Epithelial cell of proximal tubule (primary cell): ENCODE data around the gene ERBB2. TPM values are rescaled to one million over a fixed set of nuclear protein-coding genes. Genes with fewer than 3 reads are reported as not detected.
A peak's percentile ranks its signal among the peaks of the same experiment; 100 is the strongest.
"Not testable (repeated sequence)": the region's sequence is repeated elsewhere in the genome, so short reads cannot be mapped to it uniquely, and the experiment has no call there.

Experiments used
- DNase-seq: peaks from one replicate; pipeline ENCODE4 v3.0.0-alpha.2; 2011; ENCODE audit warnings: low read depth
- H3K4me3 ChIP-seq: 2 replicates; pipeline ENCODE4 v1.5.1; 2011; ENCODE audit warnings: low read depth, mild to moderate bottlenecking, low read length
- total RNA-seq: library from RNA; depleted of rRNA; stranded (reverse); fragments of >200 nt; gene quantifications from 2 replicates; pipeline ENCODE4 v1.2.3, GENCODE V29; 2015
- TF ChIP-seq, protein P1 (sequence below): conservative IDR thresholded peaks from 2 replicates; pipeline ENCODE4 v1.5.1; 2012; ENCODE audit warnings: low read depth, mild to moderate bottlenecking, low read length

The ERBB2 gene
- total RNA-seq, 1 donor from 2014 or later = 53.3 TPM

DNA sequence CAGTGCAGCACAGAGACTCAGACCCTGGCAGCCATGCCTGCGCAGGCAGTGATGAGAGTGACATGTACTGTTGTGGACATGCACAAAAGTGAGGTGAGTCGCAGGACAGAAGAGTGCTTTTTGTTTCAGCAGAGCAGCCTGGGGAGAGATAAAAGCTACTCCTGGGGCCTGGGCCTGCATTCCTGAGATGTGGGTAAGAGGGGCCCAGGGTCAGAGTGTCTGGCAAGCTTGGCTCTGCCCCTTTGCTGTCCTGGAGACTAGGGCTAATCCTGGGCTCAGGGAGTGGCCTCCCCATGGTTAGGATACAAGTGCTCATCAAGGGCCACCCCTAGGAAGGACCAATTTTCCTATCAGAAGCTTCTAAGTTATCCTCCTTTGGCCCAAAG is 4.8 kb upstream of the ERBB2 start:
- no peak for DNase-seq
- no peak overlapping the region for H3K4me3 ChIP-seq
- TF ChIP-seq, protein P1, sequence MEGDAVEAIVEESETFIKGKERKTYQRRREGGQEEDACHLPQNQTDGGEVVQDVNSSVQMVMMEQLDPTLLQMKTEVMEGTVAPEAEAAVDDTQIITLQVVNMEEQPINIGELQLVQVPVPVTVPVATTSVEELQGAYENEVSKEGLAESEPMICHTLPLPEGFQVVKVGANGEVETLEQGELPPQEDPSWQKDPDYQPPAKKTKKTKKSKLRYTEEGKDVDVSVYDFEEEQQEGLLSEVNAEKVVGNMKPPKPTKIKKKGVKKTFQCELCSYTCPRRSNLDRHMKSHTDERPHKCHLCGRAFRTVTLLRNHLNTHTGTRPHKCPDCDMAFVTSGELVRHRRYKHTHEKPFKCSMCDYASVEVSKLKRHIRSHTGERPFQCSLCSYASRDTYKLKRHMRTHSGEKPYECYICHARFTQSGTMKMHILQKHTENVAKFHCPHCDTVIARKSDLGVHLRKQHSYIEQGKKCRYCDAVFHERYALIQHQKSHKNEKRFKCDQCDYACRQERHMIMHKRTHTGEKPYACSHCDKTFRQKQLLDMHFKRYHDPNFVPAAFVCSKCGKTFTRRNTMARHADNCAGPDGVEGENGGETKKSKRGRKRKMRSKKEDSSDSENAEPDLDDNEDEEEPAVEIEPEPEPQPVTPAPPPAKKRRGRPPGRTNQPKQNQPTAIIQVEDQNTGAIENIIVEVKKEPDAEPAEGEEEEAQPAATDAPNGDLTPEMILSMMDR = no peak

- no peak overlapping the region for H3K4me3 ChIP-seq
- DNase-seq = no peak
- TF ChIP-seq, protein P1 = no peak
Measured at GRCh38 chr17:39696731-39697130, 3.1 kb upstream of the ERBB2 start.

DNA sequence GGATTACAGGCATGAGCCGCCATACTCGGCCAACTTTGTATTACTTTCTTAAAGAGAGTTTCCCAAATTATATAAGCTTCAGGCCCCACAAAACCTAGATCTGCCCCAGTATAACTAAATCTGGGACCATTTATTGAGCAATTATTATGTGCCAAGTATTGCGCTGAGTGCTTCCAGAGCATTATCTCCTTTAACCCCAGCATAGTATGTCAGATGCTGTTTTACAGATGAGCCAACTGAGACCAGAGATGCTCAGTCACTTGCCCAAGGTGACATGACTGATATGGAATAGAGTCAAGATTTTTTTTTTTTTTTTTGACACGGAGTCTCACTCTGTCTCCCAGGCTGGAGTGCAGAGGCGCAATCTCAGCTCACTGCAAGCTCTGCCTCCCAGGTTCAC is 1.9 kb upstream of the ERBB2 start:
- TF ChIP-seq, protein P1 = no peak
- no peak for DNase-seq

DNA sequence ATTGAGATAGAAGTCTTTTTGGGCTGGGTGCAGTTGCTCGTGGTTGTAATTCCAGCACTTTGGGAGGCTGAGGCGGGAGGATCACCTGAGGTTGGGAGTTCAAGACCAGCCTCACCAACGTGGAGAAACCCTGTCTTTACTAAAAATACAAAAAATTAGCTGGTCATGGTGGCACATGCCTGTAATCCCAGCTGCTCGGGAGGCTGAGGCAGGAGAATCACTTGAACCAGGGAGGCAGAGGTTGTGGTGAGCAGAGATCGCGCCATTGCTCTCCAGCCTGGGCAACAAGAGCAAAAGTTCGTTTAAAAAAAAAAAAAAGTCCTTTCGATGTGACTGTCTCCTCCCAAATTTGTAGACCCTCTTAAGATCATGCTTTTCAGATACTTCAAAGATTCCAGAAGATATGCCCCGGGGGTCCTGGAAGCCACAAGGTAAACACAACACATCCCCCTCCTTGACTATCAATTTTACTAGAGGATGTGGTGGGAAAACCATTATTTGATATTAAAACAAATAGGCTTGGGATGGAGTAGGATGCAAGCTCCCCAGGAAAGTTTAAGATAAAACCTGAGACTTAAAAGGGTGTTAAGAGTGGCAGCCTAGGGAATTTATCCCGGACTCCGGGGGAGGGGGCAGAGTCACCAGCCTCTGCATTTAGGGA is 577 bp upstream of the ERBB2 start:
- DNase-seq = not testable (repeated sequence)
- H3K4me3 ChIP-seq = peak overlapping the region; percentile 92

More for the DNA sequence above, 1.9 kb upstream of the ERBB2 start:
- no peak overlapping the region for H3K4me3 ChIP-seq

DNA sequence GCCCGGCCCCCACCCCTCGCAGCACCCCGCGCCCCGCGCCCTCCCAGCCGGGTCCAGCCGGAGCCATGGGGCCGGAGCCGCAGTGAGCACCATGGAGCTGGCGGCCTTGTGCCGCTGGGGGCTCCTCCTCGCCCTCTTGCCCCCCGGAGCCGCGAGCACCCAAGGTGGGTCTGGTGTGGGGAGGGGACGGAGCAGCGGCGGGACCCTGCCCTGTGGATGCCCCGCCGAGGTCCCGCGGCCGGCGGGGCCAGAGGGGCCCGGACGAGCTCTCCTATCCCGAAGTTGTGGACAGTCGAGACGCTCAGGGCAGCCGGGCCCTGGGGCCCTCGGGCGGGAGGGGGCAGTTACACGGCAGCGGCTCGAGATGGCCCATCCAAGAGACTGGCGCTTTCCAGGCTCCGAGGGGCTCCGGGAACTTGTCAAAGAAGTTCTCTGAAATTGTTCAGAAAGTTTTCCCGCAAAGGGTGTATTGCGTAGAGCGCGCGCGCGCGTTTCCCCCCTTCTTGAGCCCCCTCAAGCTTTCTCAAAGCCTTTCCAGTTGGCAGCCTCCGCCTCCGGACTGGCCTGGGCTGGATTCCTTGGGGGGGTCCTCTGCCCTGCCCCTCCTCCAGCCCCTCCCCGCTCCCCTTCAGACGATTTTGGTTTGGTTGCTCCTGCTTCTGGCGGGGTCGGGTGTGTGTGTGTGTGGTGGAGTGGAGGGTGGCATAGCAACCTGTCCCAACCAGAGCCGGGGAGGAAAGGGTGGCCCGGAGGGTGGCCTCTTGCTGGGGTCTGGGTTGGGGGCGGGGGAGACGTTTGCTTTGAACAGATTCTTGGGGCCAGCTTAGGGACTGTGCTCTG is 504 bp downstream of the ERBB2 start:
- TF ChIP-seq, protein P1 = no peak
- DNase-seq = no peak
- peak overlapping the region; percentile 92 for H3K4me3 ChIP-seq

DNA sequence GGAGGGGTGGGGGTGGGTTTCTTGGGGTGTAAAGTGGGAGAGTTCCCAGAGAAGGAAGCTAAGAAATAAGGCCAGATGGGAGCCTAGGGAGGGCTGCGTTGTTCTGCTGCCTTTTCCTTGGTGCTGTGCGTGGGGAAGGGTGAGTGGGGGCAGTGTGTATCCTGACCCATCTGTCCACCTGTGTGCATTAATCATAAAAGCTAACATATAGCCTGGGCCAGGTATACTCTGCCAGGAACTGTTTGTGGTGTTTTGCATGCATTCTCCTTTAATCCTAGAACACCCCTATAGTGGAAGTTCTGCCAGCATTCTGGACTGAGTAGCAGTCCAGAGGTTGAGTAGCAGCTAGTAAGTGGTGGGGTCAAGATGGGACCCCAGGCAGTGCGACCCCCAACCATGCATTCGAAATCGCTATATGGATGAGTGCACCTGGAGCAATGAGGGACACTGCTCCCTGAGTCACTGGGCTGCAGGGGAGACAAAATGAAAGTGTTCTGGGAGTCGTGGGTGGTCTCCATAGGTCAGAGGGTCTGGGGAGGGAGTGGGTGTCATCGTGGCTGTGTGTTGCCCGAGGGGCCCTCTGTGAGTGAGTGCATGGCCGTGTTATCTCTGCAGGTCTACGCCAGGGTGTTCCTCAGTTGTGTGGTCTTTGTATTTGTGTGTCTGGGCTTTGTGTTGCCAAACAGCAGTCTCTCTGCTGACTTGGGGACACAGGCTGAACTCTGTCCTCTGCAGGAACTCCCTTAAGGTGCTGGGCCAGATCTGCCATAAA is 1.3 kb downstream of the ERBB2 start:
- peak overlapping the region; percentile 92 for H3K4me3 ChIP-seq
- DNase-seq = no peak
- TF ChIP-seq, protein P1 = no peak

- no peak for DNase-seq
- H3K4me3 ChIP-seq = peak overlapping the region; percentile 92
Measured at GRCh38 chr17:39701784-39702422, 2.0 kb downstream of the ERBB2 start.

More at GRCh38 chr17:39701784-39702422, 2.0 kb downstream of the ERBB2 start:
- TF ChIP-seq, protein P1 = no peak
